Activated T-helper 2 cell treated with anti-CD3 and anti-CD28 coated beads, Interferon-gamma antibody, Interleukin-2, Interleukin-4, amounts not matched to agents 10 μg/mL and 5 μg/mL and 100 μg/mL, durations not matched to agents 14 hours and 24 hours and 36 hours (primary cell): ENCODE results near the gene TMEM187. TPM values are rescaled to one million over a fixed set of nuclear protein-coding genes. Genes with fewer than 3 reads are reported as not detected.

Source experiments
- DNase-seq: peaks from one replicate; pipeline ENCODE4 v3.0.0; 2021; ENCODE audit warnings: low spot score
- H3K27ac Mint-ChIP-seq: one replicate; pipeline ENCODE4 v1.8.0; 2021; ENCODE audit warnings: mixed read lengths
- H3K27me3 Mint-ChIP-seq: one replicate; pipeline ENCODE4 v1.8.0; 2021; ENCODE audit warnings: low read depth, mixed read lengths
- H3K36me3 Mint-ChIP-seq: one replicate; pipeline ENCODE4 v1.8.0; 2021; ENCODE audit warnings: low read depth, mixed read lengths
- H3K4me1 Mint-ChIP-seq: one replicate; pipeline ENCODE4 v1.8.0; 2021; ENCODE audit warnings: low read depth, mixed read lengths
- H3K4me3 Mint-ChIP-seq: one replicate; pipeline ENCODE4 v1.8.0; 2021; ENCODE audit warnings: low read depth, mild to moderate bottlenecking, moderate library complexity, mixed read lengths
- H3K9me3 Mint-ChIP-seq: one replicate; pipeline ENCODE4 v1.8.0; 2021; ENCODE audit warnings: mixed read lengths
- intact Hi-C: fragments of 100-400 bp; cut with micrococcal nuclease; formaldehyde crosslinking; loops from one replicate; pipeline ENCODE4 v1.15.1; 2023
- total RNA-seq: library from RNA; stranded (reverse); gene quantifications from 2 replicates; pipeline ENCODE4 v1.2.3, GENCODE V29; 2022

TMEM187 gene
- total RNA-seq, 1 donor from 2014 or later = 2.1 TPM

DNA sequence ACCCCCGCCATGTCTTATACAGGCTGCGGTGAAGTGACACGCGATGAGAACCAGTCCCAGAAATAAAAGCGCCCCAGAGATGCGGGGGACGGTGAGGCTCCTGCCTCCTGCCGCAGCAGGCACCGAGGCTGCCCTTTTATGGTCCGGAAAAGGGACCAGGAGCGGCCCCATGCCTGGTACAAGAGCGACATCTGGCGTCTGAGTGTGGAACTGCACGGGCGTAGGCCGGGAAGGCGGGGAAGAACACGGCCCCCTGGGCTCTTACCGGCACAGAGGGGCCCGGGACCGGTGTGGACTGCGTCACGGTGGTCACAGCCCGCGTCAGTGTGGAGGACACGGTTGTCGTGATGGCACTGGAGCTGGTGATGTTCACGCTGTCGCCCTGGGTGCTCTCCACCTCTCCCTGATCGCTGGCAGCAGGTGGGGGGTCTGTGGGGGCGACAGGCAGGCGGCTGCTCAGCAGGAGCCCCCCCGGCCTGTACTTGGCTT is 19.2 kb upstream of the TMEM187 start:
- Mint-ChIP-seq H3K27me3 (no peaks in the 10 kb centered on the region), H3K36me3 (peaks cover 49% of the 10 kb centered on the region), H3K27ac (peak overlapping the region; percentile 38), H3K4me3 (no peak overlapping the region), H3K4me1 (peaks cover 7% of the 10 kb centered on the region), H3K9me3 (no peaks in the 10 kb centered on the region)
- intact Hi-C loops = no loop called here
- DNase-seq = peak; percentile 68

DNA sequence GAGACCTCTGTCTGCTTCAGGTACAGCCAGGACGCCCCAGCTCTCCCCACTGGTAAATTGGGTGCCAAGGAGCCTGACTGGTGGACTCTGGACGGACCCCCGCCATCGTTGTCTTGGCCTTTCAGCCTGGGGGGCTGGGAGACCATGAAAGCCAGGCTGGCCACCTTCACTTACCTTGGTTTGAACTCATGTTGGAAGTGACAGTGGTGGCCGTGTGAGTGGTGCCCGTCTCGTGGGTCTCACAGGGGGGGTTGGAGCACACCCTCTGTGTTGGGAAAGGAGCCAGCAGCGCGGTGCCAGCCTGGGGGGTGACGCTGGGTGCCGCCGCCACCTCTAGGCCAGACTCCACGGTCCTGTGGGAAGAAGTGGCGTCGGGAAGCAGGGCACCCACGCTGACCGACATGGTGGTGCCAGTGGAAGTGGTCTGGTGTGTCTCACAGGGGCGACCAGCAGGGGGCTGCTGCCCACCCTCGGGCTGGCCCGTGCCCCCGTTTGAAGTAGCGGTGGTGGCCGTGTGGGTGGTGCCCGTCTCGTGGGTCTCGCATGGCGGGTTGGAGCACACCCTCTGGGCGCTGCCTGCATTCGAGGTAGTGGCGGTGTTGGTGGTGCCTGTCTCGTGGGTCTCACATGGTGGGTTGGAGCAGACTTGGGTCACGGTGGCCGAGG is 18.5 kb upstream of the TMEM187 start:
- no peaks in the 10 kb centered on the region for H3K27me3 Mint-ChIP-seq
- intact Hi-C loops = no loop called here
- H3K4me3 Mint-ChIP-seq = no peak overlapping the region
- peaks cover 7% of the 10 kb centered on the region for H3K4me1 Mint-ChIP-seq
- no peaks in the 10 kb centered on the region for H3K9me3 Mint-ChIP-seq
- H3K36me3 Mint-ChIP-seq = peaks cover 49% of the 10 kb centered on the region
- H3K27ac Mint-ChIP-seq = no peak overlapping the region
- DNase-seq = no peak

DNA sequence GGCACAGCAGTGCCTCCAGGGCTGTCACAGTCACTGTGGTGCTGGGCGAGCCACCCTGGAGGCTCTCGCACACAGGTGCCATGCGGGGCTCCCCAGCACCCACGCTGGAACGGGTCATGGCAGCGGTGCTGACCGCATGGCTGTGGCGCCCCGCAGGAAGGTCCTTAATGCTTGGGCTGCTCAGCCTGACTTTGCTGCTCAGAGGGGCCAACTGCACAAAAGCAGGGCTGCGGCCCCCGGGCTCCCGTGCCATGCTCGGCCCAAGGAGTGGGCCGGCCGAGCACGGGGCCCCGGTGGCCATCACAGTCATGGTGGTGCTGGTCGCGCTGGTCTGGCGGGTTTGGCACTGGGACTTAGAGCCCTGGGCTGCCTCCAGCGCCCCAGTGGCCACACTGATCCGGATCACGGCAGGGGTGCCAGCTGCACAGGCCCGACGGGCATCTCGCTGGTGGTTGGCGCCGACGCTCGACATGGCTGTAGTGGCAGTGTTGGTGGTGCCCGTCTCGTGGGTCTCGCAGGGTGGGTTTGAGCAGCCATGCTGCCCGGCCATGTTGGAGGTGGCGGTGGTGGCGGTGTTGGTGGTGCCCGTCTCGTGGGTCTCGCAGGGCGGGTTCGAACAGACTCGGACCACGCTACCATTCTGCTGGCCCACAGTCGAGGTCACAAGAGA is 17.9 kb upstream of the TMEM187 start:
- DNase-seq = no peak
- Mint-ChIP-seq H3K9me3 (no peaks in the 10 kb centered on the region), H3K36me3 (peaks cover 45% of the 10 kb centered on the region), H3K4me3 (no peak overlapping the region), H3K27me3 (no peaks in the 10 kb centered on the region), H3K4me1 (peaks cover 4% of the 10 kb centered on the region), H3K27ac (no peak overlapping the region)
- intact Hi-C loops = no loop called here

DNA sequence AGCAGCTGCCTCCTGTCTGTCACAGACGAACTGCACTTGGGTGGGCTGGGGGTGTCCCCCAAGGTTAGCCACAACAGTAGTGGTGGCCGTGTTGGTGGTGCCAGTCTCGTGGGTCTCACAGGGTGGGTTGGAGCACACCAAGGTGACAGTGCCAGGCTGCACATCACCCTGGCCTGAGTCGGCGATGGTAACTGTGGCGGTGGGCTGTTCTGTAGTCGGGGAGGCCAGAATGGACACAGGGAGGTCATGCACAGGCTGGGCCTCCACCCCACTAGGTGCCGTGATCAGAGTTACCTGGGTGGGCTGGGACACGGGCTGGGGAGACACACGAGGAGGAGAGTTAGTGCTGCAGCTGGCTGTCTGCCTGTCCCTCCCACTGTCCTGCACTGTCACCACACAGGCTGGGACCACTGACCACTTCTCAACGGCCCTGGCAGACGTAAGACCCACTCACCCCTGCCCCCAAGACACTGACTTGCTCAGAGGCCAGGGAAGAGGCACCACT is 17.3 kb upstream of the TMEM187 start:
- Mint-ChIP-seq H3K4me1 (peaks cover 3% of the 10 kb centered on the region), H3K4me3 (no peak overlapping the region), H3K36me3 (peaks cover 46% of the 10 kb centered on the region), H3K27me3 (no peaks in the 10 kb centered on the region), H3K9me3 (no peaks in the 10 kb centered on the region), H3K27ac (no peak overlapping the region)
- intact Hi-C loops = no loop called here
- no peak for DNase-seq

DNA sequence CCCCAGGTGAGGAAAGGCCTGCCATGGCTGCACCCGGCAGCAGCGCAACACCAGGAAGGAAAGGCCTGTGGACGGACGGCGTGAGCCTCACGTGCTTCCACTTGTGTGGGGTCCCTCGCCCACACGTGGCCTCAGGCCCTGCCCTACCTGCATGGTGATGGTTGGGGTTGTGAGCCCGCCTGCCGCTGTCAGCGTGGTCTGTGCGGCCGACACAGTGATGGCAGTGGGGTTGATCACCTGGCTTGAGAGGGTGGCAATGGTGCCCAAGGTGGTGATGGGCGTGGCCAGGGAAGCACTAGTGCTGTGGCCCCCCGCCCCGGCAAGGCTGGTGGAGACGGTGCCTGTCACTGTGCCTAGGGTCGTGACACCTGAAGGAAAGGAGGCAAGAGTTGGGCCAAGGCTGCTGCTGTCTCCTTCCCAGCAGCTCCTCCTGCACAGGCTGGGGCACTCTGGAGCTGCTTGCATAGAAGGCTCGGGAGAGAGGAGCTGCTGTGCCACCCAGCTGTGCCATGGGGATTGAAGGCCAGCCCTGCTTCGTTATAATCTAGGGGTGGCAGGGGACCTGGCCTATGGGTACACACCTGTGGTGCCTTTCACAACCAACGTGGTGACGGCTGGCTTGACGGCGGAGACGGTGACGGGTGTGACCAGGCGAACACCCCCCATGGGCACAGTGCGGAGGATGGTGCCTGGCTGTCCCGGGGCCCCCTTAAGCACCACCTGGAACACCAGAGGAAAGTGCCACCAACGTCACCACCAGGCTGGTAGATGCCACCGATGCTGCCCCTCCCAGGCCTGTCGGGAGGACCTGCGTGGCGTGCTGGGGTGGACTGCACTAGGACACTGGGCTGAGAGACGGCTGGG is 16.3 kb upstream of the TMEM187 start:
- Mint-ChIP-seq H3K4me1 (peaks cover 2% of the 10 kb centered on the region), H3K27me3 (no peaks in the 10 kb centered on the region), H3K27ac (no peak overlapping the region), H3K36me3 (peaks cover 44% of the 10 kb centered on the region), H3K9me3 (no peaks in the 10 kb centered on the region), H3K4me3 (no peak overlapping the region)
- intact Hi-C loops = no loop called here
- no peak for DNase-seq

DNA sequence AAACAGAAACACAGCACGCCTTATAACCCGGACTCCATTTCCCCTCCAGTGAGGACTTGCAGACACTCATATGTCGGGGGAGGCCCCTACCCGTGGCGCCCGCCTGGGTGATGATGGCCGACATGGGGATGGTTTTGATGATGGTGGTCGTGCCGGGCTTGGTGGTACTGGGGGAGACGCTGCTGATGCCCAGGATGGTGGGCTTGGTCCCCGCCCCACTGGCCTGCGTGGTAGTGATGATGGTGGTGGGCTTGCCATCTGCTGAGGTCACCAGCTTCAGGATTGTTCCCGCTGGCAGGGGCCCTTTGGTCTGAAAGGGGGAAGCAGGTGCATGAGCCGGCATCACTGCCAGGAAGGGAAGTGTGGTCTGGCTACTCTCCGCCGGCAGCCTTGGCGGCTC is 15.3 kb upstream of the TMEM187 start:
- no peak overlapping the region for H3K4me3 Mint-ChIP-seq
- H3K4me1 Mint-ChIP-seq = peaks cover 2% of the 10 kb centered on the region
- no peaks in the 10 kb centered on the region for H3K9me3 Mint-ChIP-seq
- DNase-seq = no peak
- no peak overlapping the region for H3K27ac Mint-ChIP-seq
- H3K27me3 Mint-ChIP-seq = no peaks in the 10 kb centered on the region
- peaks cover 45% of the 10 kb centered on the region for H3K36me3 Mint-ChIP-seq
- intact Hi-C loops = no loop called here

DNA sequence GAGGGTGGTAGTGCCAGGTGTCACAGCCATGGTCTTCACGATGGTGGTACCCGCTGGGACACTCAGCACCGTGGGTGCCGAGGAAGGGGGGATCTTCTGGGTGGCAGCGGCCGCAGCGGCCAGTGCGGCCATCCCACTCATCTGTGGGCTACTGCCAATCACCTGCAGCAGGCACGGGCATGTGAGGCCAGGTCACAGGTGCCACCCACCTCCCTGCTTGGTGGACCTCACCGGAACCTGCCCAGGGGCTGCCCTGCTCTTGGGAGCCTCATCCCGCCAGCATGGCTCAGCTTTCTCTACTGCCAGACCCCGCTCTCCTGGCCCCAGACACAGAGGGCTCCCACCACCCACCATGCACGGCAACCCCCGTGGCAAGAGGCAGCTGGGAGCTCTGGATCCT is 13.9 kb upstream of the TMEM187 start:
- peaks cover 46% of the 10 kb centered on the region for H3K36me3 Mint-ChIP-seq
- no peak overlapping the region for H3K4me3 Mint-ChIP-seq

DNA sequence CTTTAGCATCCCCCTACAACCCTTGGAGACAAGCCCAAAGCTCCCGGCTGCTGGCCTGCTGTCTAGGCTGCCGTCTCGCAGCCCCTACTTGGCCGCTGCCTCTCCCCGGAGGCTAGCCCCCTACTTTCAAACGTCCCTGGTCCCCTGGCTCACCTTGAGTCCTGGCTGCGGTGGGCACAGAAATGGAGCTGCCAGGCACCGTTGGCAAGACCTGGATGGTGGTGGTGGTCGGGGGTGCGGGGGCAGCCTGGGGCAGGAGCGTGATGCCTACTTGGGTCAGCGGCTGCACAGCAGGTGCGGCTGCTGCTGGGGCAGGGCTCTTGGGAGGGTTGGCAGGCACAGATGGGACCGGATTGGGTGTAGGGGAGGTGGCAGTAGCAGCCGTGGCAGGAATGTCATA is 12.9 kb upstream of the TMEM187 start:
- Mint-ChIP-seq H3K4me3 (no peak overlapping the region), H3K27me3 (no peaks in the 10 kb centered on the region), H3K36me3 (peaks cover 43% of the 10 kb centered on the region), H3K9me3 (no peaks in the 10 kb centered on the region), H3K4me1 (no peaks in the 10 kb centered on the region), H3K27ac (no peak overlapping the region)
- DNase-seq = no peak
- intact Hi-C loops = no loop called here

More for the DNA sequence above, 13.9 kb upstream of the TMEM187 start:
- Mint-ChIP-seq H3K9me3 (no peaks in the 10 kb centered on the region), H3K27ac (no peak overlapping the region), H3K4me1 (peaks cover 2% of the 10 kb centered on the region), H3K27me3 (no peaks in the 10 kb centered on the region)
- no peak for DNase-seq
- intact Hi-C loops = no loop called here

DNA sequence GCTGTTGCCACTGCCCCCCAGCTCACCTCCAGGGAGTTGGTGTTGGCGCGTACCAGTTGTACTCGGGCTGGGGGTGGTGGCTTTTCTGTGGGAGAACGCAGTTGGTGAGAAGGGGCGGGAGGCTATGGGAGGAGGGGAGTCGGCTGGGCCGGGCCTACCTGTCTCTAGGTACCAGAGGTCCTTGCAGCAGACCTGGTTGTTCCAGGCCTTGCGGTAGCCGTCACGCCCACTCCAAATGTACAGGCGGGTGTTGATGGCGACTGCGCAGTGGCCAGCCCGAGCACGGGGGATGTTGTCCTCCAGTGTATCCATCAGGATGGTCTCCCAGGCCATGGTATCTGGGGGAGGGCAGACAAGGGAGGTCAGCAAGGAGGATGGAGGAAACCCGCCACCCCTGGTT is 12.5 kb upstream of the TMEM187 start:
- Mint-ChIP-seq H3K36me3 (peaks cover 47% of the 10 kb centered on the region), H3K9me3 (no peaks in the 10 kb centered on the region), H3K4me3 (no peak overlapping the region), H3K27me3 (no peaks in the 10 kb centered on the region), H3K27ac (no peak overlapping the region), H3K4me1 (no peaks in the 10 kb centered on the region)
- intact Hi-C loops = no loop called here
- DNase-seq = no peak

DNA sequence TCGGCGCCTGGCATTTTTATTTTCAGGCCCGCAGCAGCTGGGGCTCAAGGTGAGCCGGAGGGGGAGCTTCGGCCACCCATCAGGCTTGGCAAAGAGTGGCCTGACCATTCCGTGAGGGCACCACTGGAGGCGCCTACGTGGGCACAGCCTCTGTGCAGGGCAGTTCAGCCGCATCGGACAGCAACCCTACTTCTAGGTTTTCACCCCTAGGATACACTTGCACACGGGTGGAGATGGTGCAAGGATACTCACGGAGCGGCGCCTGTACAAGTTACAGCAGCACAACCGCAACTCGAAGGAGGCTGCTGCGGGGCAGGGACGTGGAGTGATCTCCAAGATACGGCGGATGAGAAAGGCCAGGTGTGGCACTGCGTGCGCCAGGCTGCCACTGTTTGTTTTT is 11.8 kb upstream of the TMEM187 start:
- Mint-ChIP-seq H3K27me3 (no peaks in the 10 kb centered on the region), H3K4me3 (no peak overlapping the region), H3K9me3 (no peaks in the 10 kb centered on the region), H3K4me1 (no peaks in the 10 kb centered on the region), H3K36me3 (peaks cover 47% of the 10 kb centered on the region), H3K27ac (no peak overlapping the region)
- no peak for DNase-seq
- intact Hi-C loops = no loop called here

DNA sequence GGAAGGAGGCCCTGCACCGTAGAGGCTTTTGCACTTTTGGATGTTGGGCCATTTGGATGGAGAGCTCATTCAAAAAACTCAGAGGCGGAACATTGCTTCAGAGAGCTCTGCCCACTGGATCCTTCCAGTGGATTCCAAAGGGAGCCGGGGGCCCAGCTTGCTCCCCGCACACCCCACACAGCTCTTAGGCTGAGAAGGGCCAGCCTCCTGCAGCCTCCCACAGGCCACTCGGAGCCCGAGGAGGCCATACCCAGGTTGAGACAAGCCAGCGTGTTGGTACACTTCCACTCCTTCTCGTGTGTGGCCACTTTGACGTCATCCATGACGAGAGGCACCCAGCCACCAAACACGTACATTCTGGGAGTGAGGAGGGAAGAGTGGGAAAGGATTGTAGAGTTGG is 11.3 kb upstream of the TMEM187 start:
- Mint-ChIP-seq H3K4me1 (peaks cover 4% of the 10 kb centered on the region), H3K27ac (no peak overlapping the region), H3K9me3 (no peaks in the 10 kb centered on the region), H3K27me3 (no peaks in the 10 kb centered on the region), H3K4me3 (no peak overlapping the region), H3K36me3 (peaks cover 44% of the 10 kb centered on the region)
- no peak for DNase-seq
- intact Hi-C loops = no loop called here

DNA sequence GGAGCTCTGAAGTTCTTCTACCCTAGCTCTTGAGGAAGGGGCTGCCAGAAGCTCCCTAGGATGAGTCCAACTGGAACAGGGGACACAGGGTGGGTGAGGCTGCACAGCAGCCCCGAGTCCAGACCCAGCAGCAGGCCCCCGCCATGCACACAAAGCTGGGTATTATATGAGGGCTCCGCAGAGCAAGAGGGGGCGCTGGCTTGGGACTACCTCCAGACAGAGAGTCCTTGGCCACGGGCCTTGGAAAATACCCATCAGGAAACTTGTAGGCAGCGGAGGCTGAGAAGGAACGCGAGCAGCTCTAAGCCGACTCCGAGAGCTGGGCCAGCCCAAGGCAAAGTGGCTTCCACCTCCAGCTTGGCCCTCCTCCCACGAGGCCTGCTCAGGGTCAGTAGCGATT is 9.0 kb upstream of the TMEM187 start:
- Mint-ChIP-seq H3K9me3 (no peaks in the 10 kb centered on the region), H3K27ac (no peak overlapping the region), H3K27me3 (no peaks in the 10 kb centered on the region), H3K4me3 (no peak overlapping the region), H3K36me3 (peaks cover 54% of the 10 kb centered on the region), H3K4me1 (peaks cover 21% of the 10 kb centered on the region)
- DNase-seq = no peak
- intact Hi-C loops = no loop called here

DNA sequence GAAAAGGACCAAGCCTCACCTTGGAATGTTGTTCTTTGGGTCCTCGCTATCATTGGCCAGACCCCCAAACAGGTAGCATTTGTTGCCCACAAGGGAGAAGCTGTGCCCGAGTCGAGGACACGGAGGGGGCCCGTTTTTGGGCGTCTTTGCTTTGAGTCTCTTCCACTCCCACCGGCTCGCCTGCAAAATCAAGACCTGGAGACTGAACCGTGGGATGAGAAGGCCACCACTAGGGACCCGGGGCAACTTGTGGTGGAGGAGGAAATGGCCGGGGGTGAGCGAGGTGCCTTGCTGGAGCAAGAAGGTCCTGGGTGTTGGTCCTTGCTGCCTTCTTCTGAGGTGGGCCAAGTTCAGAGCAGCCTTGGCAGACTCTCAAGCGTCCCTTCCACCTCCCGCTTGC is 8.4 kb upstream of the TMEM187 start:
- DNase-seq = no peak
- intact Hi-C loops = no loop called here
- no peak overlapping the region for H3K4me3 Mint-ChIP-seq
- H3K4me1 Mint-ChIP-seq = peaks cover 21% of the 10 kb centered on the region
- no peaks in the 10 kb centered on the region for H3K27me3 Mint-ChIP-seq
- no peak overlapping the region for H3K27ac Mint-ChIP-seq
- peaks cover 59% of the 10 kb centered on the region for H3K36me3 Mint-ChIP-seq
- H3K9me3 Mint-ChIP-seq = no peaks in the 10 kb centered on the region
